Epithelial cell of esophagus (primary cell): ENCODE data around the gene TAL1.

Experiments used
- DNase-seq: peaks from one replicate; pipeline ENCODE4 v3.0.0; 2010; ENCODE audit warnings: low read depth
- H3K4me3 ChIP-seq: 2 replicates; pipeline ENCODE4 v1.5.1; 2011; ENCODE audit warnings: mild to moderate bottlenecking, low read length, control low read depth
- CTCF ChIP-seq: IDR thresholded peaks from 2 replicates; pipeline ENCODE4 v1.5.1; 2011; ENCODE audit warnings: low read depth, mild to moderate bottlenecking, low read length, control low read depth, inconsistent platforms; ENCODE audit not compliant: insufficient read depth; ENCODE audit errors: missing control alignments

Gene TAL1

GRCh38 chr1:47186267-47187185 is 45.5 kb downstream of the TAL1 start:
- H3K4me3 ChIP-seq: no peak overlapping the region
- DNase-seq: no peak
- no peak for TF ChIP-seq CTCF

- TF ChIP-seq CTCF: no peak
- no peak overlapping the region for H3K4me3 ChIP-seq
Measured at GRCh38 chr1:47184822-47185677, 47.0 kb downstream of the TAL1 start.

GRCh38 chr1:47184090-47184821 is 47.8 kb downstream of the TAL1 start:
- DNase-seq: no peak
- no peak for TF ChIP-seq CTCF
- no peak overlapping the region for H3K4me3 ChIP-seq

More at GRCh38 chr1:47184822-47185677, 47.0 kb downstream of the TAL1 start:
- no peak for DNase-seq

GRCh38 chr1:47183308-47184089 is 48.5 kb downstream of the TAL1 start:
- no peak for DNase-seq
- H3K4me3 ChIP-seq: no peak overlapping the region
- TF ChIP-seq CTCF: no peak

- DNase-seq: no peak
- TF ChIP-seq CTCF: no peak
- no peak overlapping the region for H3K4me3 ChIP-seq
Measured at GRCh38 chr1:47182676-47183235, 49.3 kb downstream of the TAL1 start.
